ENCODE measurements around the gene CCDC87.
"Not testable (repeated sequence)": the region's sequence is repeated elsewhere in the genome, so short reads cannot be mapped to it uniquely, and the experiment has no call there.

CCDC87 gene

DNA sequence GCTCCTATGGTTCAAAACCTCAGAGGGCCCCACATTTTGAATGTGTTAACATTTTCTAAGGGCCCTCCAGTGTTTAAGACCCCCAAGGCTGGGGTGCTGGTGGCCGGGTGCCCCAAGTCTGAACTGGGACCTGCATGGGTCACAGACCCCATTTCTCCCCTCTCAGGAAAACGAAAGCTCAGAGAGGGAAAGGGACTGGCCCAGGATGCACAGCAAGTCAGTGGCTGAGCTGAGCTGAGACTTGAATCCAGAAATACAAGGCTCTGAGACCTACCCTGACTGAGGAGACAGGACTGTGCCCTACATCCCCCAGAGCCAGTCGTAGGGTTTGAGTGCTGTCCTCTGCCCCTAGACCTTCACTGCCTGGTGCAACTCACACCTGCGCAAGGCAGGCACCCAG, 42.0 kb downstream of the CCDC87 start:
- no peak for DNase-seq

DNA sequence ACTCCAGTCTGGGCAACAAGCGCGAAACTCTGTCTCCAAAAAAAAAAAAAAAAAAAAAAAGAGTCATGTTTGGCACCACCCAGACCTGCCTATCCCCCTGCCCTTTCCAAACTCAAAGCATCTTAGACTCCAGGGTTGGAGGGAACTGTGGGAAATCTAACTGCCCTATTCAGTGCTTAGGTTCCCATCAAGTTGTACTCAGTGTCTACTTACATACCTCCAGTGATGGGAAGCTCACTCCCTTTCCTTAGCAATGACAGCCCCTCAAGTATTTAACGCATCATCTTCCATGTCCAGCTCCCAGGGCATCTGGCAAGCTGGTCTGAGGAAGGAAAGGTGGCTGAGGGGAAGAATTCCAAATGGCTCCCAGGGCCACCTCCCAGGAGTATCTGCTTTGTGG, 43.2 kb downstream of the CCDC87 start:
- no peak for DNase-seq

DNA sequence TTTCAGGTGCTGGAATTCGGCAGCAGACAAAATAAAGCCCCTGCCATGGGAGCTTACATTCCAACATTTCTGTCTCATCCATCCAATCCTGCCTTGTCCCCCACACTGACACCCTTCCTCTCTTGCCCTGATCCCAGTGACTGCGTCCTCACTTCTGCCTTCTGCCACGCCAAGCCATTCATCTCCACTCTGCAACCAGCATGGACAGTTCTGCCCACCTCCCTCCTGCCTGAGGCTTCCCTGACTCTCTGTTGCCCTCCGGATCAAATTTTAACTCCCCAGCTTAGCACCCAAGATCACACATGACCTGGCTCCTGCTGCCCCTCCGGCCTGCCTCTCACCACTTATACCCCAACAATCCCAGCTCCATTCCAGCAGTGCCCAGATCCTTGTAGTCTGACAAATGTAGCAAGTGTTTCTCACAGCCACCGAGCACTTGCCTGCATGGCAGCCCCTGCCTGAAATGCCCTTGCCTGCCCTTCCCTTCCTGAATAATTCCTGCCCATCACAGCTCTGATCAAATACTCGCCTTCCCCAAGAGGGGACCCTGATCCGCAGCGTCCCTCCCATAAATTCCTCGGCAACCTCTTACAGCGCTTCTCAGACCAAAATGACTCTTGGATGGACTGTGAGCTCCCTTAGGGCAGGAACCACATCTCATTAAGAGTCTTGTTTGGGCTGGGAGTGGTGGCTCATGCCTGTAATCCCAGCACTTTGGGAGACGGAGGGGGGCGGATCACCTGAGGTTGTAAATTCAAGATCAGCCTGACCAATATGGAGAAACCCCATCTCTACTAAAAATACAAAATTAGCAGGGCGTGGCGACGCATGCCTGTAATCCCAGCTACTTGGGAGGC, 43.9 kb downstream of the CCDC87 start:
- no peak for DNase-seq

DNA sequence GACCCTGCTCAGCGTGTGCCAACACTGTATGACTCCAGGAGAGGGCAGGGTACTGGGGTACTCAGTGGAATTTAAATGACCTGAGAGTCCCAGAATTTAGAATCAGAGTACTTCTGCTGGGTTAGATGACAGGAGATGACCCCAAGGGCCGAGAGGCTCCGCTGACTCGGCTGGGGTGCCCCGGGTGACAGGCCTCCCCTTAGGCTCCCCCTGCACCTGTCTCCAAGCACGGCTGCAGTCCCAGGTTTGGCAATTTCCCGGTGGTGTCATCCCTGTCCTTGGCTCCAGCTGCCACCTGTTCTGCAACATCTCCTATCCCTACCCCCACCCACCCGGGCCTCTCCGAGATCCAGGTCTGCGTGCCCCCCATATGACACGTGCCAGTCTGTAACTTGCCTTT, 44.8 kb downstream of the CCDC87 start:
- no peak for DNase-seq

DNA sequence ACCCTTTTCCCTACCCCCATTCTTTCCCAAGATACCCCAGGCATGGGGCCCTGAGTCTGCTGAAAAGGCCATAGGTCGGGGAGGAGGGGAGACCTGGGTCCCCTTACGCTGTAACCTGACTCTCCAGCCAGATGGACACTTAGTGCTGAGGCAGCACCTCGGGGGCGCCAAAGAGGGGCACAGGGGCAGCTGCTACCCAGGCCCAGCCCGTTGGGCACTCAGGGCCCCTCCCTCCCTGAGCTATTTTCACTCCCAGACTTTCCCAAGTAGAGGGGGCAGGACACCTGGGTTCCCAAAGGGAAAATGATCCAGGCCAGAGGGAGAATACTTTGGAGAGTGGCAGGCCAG, 45.2 kb downstream of the CCDC87 start:
- DNase-seq, result no peak

DNA sequence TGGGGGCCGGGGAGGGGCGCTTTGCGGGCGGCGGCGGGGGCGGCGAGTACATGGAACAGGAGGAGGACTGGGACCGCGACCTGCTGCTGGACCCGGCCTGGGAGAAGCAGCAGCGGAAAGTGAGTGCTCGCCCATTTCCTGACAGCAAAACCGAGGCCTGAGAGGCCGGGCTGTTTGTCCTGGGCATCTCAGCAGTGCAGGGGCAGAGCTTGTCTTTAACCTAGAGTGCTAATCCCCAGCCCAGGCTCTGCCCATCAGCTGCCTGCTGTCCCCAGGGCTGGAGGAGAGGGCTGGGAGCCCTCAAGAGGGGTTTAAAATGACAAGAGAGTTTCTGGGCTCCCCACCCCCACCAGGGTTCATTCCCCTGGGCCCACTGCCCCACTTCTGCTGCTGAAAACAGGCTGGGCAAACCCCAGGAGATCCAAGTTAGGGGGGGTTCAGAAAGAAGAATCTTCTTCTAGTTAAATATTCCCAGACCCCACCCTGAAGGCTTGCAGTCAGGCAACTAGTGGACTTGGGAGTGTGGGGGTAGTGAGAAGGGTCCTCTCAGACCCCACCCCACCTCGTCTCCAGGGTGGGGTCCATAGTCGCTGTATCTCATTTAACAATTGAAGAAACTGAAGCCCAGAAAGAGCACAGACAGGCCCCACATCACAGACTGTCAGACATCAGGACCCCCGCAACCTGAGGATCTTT, 45.7 kb downstream of the CCDC87 start:
- no peak for DNase-seq

DNA sequence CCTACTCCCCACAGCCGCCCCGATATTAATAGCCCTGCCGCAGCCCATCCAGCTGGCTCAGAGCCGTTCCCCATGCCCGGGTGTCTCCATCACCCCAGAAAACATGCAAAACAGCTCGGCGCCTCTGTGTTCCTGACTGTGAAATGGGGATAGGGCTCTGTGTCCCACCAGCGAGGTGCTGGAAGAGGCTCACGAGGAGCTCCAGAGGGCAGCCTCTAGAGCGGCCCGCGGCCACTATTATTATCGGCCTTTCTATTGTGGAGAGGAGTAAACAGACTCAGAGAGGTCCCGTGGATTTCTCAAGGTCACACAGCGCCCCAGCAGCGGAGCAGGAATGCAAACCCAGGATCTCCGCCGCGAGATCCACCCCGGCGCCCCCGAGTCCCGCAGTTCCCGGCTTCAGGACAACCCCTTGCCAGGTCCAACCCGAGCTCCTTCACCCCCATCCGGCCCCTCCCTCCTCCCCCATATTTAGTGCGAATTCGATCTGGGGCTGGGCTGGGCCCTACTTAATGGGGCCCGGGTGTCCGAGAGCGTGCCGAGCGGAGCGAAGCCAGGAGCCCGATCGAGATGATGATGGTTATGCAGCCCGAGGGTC, 46.4 kb downstream of the CCDC87 start, which contains the start of gene ACTN3:
TSS of gene ACTN3 (plus strand) at position 536 of the 598 bp plus-strand sequence. CDS start at position 571, 35 bp downstream.
- DNase-seq, result no peak

DNA sequence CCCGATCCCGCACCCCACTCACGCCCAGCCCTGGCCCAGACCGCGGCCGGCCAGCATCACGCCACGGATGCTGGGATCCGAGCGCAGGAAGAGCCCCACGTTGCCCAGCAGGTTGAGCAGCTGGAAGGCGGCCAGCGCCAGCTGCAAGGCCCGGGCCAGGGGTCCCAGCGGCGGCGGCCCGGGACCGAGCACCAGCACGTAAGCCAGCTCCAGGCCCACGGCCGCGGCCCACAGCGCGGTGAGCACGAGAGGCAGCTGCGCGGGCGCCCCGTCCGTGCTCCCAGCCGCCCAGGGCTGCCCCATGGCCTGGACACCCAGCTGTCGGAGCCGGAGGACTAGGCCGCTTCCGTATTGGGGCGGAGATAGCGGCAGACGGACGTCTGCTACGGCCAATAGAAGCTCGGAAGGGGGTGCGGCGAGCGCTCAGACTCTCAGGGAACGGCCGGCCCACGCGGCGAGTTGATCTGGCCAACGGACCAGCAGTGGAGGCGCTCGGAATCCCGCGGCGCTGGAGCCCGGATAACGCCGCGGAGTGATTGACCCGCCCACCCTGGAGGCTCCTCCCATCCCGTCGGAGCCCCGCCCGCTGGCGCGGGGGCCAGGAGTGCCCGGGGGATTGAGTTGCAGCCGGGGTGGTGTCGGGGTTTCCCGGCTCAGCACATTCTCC, 47.0 kb downstream of the CCDC87 start, which contains the start of gene ZDHHC24:
TSS of gene ZDHHC24 (minus strand) at position 348 of the 667 bp plus-strand sequence. CDS start at position 303, 45 bp downstream.
- DNase-seq, result peak; percentile 96

DNA sequence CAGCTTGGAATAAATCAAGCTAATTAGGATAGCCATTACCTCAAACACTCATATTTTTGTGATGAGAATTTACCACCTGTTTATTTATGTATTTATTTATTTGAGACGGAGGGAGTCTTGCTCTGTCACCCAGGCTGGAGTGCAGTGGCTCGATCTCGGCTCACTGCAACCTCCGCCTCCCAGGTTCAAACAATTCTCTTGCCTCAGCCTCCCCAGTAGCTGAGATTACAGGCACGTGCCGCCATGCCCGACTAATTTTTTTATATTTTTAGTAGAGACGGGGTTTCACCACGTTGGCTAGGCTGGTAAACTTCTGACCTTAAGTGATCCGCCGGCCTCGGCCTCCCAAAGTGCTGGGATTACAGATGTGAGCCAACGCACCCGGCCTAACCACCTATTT, 47.9 kb downstream of the CCDC87 start:
- not testable (repeated sequence) for DNase-seq

DNA sequence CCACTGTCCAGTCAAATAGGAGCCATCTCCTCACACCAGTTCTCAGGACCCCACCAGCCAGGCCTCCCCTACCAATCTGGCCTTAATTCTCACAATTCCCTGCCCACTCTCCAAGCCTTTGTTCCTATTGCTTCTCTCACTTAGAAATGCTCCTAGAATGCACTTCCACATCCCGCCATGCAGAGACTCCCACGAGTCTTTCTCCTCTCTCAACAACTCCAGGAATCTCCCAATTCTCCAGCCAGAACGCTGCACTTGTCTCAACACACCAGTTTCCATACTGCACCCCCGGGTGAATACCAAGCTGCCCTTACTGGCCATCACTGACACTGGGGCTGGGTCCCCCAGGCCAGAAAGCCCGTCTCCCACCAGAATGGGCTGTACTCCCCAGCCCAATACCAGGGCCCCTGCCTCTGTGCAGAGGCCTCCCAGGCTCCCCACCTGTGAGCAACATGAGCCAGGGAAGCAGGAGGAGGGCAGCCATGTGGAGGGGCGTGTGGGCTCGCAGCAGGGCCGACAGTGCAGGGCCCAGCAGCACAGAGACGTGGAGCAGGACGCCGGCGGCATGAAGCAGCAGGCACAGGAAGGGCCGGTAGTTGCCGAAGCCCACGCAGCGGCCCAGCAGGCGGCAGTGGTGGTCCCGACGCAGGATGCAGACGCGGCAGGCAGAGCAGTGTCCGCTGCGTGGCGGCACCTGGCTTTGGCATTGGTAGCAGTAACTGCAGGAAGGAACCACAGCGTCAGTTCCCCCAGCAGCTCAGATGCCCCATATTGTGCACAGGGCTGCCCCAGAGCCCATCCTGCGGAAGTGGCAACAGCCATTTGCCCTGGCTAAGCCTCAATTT, 49.4 kb downstream of the CCDC87 start:
- peak; percentile 36 for DNase-seq

DNA sequence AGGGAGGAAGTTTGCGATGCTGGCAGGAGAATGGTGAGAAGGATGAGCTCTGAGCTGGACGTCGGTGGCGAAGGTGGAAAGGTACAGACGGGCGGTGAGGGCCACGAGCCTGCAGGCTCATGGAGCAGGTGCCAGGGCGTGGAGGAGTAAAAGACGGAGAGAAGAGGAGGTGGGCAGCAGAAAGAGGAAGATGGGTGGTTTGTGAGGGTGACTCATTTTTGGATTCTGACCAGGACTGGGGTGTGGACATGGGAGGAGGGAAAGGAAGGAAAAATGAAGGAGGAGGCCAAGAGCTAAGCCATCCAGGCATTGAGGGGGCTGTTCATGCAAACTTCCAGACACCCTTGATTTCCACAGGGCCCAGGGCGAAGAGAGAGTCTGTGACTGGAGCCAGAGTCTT, 50.5 kb downstream of the CCDC87 start:
- DNase-seq, result no peak

DNA sequence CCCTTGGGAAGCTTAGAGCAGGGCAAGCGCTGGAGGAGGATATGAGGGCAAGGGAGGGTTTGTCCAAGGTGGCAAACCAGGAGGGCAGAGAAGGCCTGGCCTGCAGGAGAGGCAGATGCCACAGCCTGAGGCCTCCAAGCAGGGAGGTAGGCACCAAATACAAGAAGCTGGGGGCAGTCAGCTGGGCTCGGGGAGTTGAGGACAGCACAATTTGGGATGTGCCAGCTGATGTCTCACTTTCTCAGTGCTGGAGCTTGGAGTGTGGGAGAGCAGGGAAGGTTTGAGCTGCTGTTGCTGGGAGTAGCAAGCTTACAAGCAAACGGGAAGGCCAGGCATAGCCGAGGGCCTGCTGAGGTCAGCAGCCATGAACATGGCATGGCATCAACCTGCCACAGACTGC, 51.0 kb downstream of the CCDC87 start:
- no peak for DNase-seq

DNA sequence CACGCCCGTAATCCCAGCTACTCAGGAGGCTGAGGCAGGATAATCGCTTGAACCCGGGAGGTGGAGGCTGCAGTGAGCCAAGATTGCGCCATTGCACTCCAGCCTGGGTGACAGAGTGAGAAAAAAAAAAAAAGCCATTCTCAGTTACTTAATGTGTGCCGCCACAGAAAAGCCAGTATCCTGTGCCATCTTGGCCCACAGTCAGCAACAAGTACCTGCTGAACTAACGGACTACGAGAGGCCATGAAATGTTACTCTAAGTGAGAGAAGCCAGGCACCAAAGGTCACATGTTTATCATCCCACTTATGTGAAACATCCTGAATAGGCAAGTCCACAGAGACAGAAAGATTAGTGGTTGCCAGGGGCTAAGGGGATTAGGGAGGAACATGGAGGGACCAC, 52.3 kb downstream of the CCDC87 start:
- DNase-seq, result not testable (repeated sequence)

Measured in NCI-H2227 treated with DMSO at 0.1 percent for 48 hours (cell line).